ENCODE data around the gene HNRNPDL. TPM values are rescaled to one million over a fixed set of nuclear protein-coding genes. Genes with fewer than 3 reads are reported as not detected.
"Not testable (repeated sequence)": the region's sequence is repeated elsewhere in the genome, so short reads cannot be mapped to it uniquely, and the experiment has no call there.

Gene HNRNPDL
- total RNA-seq, 1 donor from 2014 or later, result 185 TPM

DNA sequence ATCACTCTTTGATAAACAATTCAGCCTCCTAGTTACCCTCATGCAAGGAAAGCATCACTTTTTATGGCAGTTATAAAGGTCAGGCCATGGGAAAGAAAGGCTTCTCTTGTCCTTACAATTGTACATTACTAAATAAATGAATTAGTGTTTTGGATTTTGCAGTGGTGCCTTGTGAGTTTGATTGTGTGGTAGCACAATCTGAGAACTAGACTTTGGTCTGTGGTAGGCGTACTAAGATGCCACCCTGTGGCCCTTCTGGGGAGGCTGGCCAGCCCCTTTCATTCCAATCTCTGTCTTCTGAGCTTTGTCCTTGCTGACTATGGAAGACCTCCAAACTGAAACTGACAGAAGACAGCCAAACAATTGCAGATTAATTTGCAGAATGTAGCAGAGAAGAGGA is 41.9 kb downstream of the HNRNPDL start:
- no peak for TF ChIP-seq CTCF (IDR thresholded peaks at IDR 0.05; ENCODE audit: insufficient read depth, low read length, poor library complexity, severe bottlenecking)

GRCh38 chr4:82386312-82386711 is 44.0 kb downstream of the HNRNPDL start:
- DNase-seq (ENCODE audit: low read depth); H3K36me3 ChIP-seq (ENCODE audit: control insufficient read depth, insufficient read depth, low read length); H3K27me3 ChIP-seq (ENCODE audit: control insufficient read depth, insufficient read depth, low read length); H3K4me3 ChIP-seq (ENCODE audit: low read depth, low read length): not testable (repeated sequence)

More for the DNA sequence above, 41.9 kb downstream of the HNRNPDL start:
- H3K36me3 ChIP-seq (ENCODE audit: control insufficient read depth, insufficient read depth, low read length), result no peaks in the 10 kb centered on the region
- DNase-seq (ENCODE audit: low read depth), result no peak
- H3K27me3 ChIP-seq (ENCODE audit: control insufficient read depth, insufficient read depth, low read length), result no peaks in the 10 kb centered on the region
- no peak overlapping the region for H3K4me3 ChIP-seq (ENCODE audit: low read depth, low read length)

DNA sequence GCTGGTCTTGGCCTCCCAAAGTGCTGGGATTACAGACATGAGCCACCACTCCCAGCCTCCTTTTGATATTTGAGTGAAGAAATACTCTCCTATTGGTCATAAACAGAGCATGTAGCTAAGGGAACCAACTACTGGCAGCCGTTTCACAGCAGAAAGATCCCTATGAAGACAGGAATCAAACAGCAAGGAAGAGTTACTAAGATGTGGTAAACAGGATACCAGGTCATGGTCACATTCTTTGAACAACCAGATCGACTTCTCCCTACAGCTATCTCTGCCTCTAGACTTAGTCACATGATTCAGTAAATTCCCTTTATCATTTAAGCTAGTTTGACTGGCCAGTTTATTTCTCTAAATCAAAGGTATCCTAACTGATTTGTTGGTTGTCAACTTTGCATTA is 47.5 kb downstream of the HNRNPDL start:
- no peaks in the 10 kb centered on the region for H3K27me3 ChIP-seq (ENCODE audit: control insufficient read depth, insufficient read depth, low read length)
- no peaks in the 10 kb centered on the region for H3K36me3 ChIP-seq (ENCODE audit: control insufficient read depth, insufficient read depth, low read length)
- no peak overlapping the region for H3K4me3 ChIP-seq (ENCODE audit: low read depth, low read length)
- TF ChIP-seq CTCF (IDR thresholded peaks at IDR 0.05; ENCODE audit: insufficient read depth, low read length, poor library complexity, severe bottlenecking), result no peak
- DNase-seq (ENCODE audit: low read depth), result no peak

DNA sequence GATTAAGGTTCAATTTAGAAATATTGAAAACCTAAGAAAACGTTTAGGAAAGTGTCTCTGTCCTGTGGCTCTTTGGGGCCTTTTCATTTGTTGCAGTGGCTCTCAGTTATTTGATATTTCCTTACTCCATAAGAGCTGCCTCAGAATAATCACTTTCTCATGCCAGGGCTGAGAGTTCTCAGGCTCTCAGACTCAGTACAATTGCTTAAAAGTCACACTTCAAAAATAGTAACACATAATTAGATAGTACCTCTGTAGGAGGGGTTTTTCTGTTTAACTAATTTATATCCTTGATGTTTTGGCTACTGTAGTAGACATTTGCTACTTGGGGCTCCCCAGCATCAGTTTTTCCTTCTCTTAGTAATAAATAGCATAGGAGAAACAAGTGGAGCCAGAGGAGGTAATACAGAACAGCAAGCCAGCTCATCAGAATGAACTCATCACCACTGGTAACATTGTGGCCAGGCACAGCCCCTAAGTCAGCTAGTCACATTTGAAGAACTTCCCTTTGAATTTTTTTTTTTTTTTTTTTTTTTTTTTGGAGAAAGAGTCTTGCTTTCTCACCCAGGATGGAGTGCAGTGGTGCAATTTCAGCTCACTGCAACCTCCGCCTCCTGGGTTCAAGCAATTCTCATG is 48.5 kb downstream of the HNRNPDL start:
- no peak overlapping the region for H3K4me3 ChIP-seq (ENCODE audit: low read depth, low read length)
- TF ChIP-seq CTCF (IDR thresholded peaks at IDR 0.05; ENCODE audit: insufficient read depth, low read length, poor library complexity, severe bottlenecking), result no peak

GRCh38 chr4:82381235-82381634 is 49.0 kb downstream of the HNRNPDL start:
- no peak for DNase-seq (ENCODE audit: low read depth)
- Histone ChIP-seq H3K27me3 (ENCODE audit: control insufficient read depth, insufficient read depth, low read length) (no peaks in the 10 kb centered on the region), H3K4me3 (ENCODE audit: low read depth, low read length) (no peak overlapping the region), H3K36me3 (ENCODE audit: control insufficient read depth, insufficient read depth, low read length) (no peaks in the 10 kb centered on the region)
- TF ChIP-seq CTCF (IDR thresholded peaks at IDR 0.05; ENCODE audit: insufficient read depth, low read length, poor library complexity, severe bottlenecking), result no peak

More for the DNA sequence above, 48.5 kb downstream of the HNRNPDL start:
- DNase-seq (ENCODE audit: low read depth), result no peak
- Histone ChIP-seq H3K36me3 (ENCODE audit: control insufficient read depth, insufficient read depth, low read length) (no peaks in the 10 kb centered on the region), H3K27me3 (ENCODE audit: control insufficient read depth, insufficient read depth, low read length) (no peaks in the 10 kb centered on the region)

- no peaks in the 10 kb centered on the region for H3K36me3 ChIP-seq (ENCODE audit: control insufficient read depth, insufficient read depth, low read length)
- H3K4me3 ChIP-seq (ENCODE audit: low read depth, low read length), result no peak overlapping the region
- no peak for DNase-seq (ENCODE audit: low read depth)
- no peak for TF ChIP-seq CTCF (IDR thresholded peaks at IDR 0.05; ENCODE audit: insufficient read depth, low read length, poor library complexity, severe bottlenecking)
- H3K27me3 ChIP-seq (ENCODE audit: control insufficient read depth, insufficient read depth, low read length), result no peaks in the 10 kb centered on the region
These were observed 49.4 kb downstream of the HNRNPDL start for GRCh38 chr4:82380831-82381230.

All from kidney epithelial cell (primary cell).